Ascending aorta (tissue), 2 donors: Measurements from ENCODE around the gene NUP107. TPM values are rescaled to one million over a fixed set of nuclear protein-coding genes. Genes with fewer than 3 reads are reported as not detected.

ENCODE experiments used
- DNase-seq, 2 donors: peaks; one replicate each; pipeline ENCODE4 v3.0.0-alpha.2; 2019; ENCODE audit warnings: low spot score in 2 of 2
- H3K27ac ChIP-seq, 2 donors: fragments of 200-600 bp; sonication (generic); one replicate each; pipeline ENCODE4 v1.5.1; 2016 to 2017; ENCODE audit warnings: mild to moderate bottlenecking in 1 of 2
- H3K27me3 ChIP-seq: fragments of 200-600 bp; sonication (generic); one replicate; pipeline ENCODE4 v1.5.1; 2017
- H3K36me3 ChIP-seq, 2 donors: fragments of 200-600 bp; sonication (generic); one replicate each; pipeline ENCODE4 v1.5.1; 2016
- H3K4me1 ChIP-seq, 2 donors: fragments of 200-600 bp; sonication (generic); one replicate each; pipeline ENCODE4 v1.5.1; 2016 to 2017; ENCODE audit warnings: mild to moderate bottlenecking in 1 of 2
- H3K4me3 ChIP-seq, 2 donors: fragments of 200-600 bp; sonication (generic); one replicate each; pipeline ENCODE4 v1.5.1; 2016 to 2017; ENCODE audit warnings: mild to moderate bottlenecking in 1 of 2
- H3K9me3 ChIP-seq, 2 donors: fragments of 200-600 bp; sonication (generic); one replicate each; pipeline ENCODE4 v1.5.1; 2016
- intact Hi-C: fragments of 100-400 bp; cut with DNase I; formaldehyde crosslinking; loops from one replicate; pipeline ENCODE4 v1.15.1; 2023
- total RNA-seq: library from RNA; depleted of rRNA; stranded (reverse); fragments of >200 nt; gene quantifications from one replicate; pipeline ENCODE4 v1.1.0, GENCODE V29; 2016
- TF ChIP-seq, protein P1 (sequence below), 3 experiments: fragments of 200-600 bp in 2 of 3; fragments of 450-650 bp in 1 of 3; sonication (generic) in 2 of 3; IDR thresholded peaks; one replicate each; pipeline ENCODE4 v1.5.1; 2016 to 2019; ENCODE audit warnings: antibody characterized with exemption in 3 of 3, mild to moderate bottlenecking in 1 of 3, moderate library complexity in 1 of 3

NUP107 gene
- total RNA-seq, 1 donor from 2014 or later: 4.7 TPM

DNA sequence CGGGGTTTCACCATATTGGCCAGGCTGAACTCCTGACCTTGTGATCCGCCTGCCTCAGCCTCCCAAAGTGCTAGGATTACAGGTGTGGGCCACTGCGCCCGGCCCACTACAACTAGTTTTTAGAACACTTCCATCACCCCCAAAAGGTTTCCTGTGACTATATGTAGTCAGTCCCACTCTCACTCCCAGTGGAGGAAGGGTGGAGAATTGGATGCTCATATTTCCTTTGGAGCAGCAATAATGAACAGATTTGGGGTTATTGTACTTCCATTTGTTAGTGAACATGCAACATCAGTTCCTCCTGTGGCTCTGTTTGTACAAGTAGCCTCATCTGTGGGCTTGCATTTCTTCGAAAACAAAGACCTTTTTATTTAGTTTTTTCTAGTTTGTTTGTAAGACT lies 40.3 kb upstream of the NUP107 start:
- H3K36me3 ChIP-seq: peaks cover 0 to 12% of the 10 kb centered on the region in 2 donors
- intact Hi-C loops: no loop called here
- DNase-seq: no peak
- no peaks in the 10 kb centered on the region for H3K9me3 ChIP-seq
- no peak overlapping the region for H3K27ac ChIP-seq
- H3K4me3 ChIP-seq: no peak overlapping the region
- H3K27me3 ChIP-seq: no peaks in the 10 kb centered on the region
- no peaks in the 10 kb centered on the region for H3K4me1 ChIP-seq
- TF ChIP-seq, protein P1, sequence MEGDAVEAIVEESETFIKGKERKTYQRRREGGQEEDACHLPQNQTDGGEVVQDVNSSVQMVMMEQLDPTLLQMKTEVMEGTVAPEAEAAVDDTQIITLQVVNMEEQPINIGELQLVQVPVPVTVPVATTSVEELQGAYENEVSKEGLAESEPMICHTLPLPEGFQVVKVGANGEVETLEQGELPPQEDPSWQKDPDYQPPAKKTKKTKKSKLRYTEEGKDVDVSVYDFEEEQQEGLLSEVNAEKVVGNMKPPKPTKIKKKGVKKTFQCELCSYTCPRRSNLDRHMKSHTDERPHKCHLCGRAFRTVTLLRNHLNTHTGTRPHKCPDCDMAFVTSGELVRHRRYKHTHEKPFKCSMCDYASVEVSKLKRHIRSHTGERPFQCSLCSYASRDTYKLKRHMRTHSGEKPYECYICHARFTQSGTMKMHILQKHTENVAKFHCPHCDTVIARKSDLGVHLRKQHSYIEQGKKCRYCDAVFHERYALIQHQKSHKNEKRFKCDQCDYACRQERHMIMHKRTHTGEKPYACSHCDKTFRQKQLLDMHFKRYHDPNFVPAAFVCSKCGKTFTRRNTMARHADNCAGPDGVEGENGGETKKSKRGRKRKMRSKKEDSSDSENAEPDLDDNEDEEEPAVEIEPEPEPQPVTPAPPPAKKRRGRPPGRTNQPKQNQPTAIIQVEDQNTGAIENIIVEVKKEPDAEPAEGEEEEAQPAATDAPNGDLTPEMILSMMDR (IDR thresholded peaks at IDR 0.05): no peak

DNA sequence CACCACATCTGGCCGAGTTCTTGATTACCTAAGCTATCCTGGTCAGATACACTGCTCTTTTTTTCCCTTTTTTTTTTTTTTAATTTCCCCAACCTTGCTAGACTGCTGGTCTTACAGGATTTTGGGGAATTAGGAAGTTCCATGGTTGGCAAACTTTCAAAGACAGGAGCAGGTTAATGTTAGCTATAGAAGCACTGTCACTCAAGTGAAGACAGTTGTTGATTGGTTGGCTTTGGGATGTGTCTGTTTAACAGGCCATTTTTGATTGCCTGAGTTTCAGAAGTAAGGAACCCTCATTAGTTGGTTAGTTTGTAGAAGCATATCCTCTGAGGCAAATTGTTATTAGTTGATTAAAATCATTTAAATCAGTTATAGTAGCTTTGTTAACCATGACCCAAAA lies 39.3 kb upstream of the NUP107 start:
- TF ChIP-seq, protein P1 (IDR thresholded peaks at IDR 0.05): no peak
- Histone ChIP-seq H3K9me3 (no peaks in the 10 kb centered on the region), H3K4me1 (no peaks in the 10 kb centered on the region), H3K36me3 (peaks cover 10 to 22% of the 10 kb centered on the region in 2 donors), H3K4me3 (no peak overlapping the region), H3K27me3 (no peaks in the 10 kb centered on the region), H3K27ac (no peak overlapping the region)
- intact Hi-C loops: no loop called here
- no peak for DNase-seq

DNA sequence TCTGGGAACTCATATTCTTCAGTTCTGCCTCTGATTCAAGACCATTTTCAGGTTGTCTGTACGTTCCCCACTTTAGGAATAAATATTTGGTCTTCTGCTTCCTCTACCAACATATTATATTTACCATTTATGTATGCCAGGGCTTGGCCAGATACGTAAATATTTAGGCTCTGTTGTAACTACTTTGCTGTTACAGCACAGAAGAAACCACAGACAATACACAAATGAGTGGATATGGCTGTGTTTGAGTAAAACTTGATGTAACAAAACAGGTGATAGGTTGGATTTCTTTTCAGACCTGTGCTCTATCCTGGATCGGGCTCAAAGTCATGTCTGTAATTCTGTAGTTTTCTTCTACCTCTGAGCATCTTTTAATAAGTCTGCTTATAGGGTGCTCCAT lies 38.6 kb upstream of the NUP107 start:
- intact Hi-C loops: no loop called here
- DNase-seq: no peak
- H3K27ac ChIP-seq: no peak overlapping the region
- H3K9me3 ChIP-seq: no peaks in the 10 kb centered on the region
- no peak overlapping the region for H3K4me3 ChIP-seq
- TF ChIP-seq, protein P1 (IDR thresholded peaks at IDR 0.05): no peak
- no peaks in the 10 kb centered on the region for H3K27me3 ChIP-seq
- no peaks in the 10 kb centered on the region for H3K4me1 ChIP-seq
- peaks cover 15 to 29% of the 10 kb centered on the region in 2 donors for H3K36me3 ChIP-seq

DNA sequence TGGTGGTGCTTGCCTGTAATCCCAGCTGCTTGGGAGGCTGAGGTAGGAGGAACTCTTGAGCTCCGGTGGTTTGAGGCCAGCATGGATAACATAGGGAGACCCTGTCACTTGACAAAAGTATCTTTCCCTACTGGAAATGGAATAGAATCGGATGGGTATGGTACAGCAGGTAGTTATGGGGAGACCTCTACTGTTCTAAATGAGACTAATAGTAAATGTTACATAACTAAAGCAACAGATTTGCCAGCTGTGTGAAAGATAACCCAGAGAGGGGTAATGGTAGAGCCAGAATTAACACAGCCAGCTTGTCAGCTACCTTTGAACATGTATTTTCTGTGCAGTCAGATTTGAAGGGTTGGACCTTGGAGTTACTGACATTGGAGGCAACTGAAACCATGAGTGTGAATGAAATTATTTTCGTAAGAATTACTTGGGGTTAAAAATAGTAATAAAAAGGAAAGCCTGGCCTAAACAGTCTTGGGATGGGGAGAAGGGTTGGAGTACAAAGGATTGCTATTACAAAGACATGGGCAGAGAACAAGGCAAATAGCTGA lies 21.7 kb upstream of the NUP107 start:
- H3K4me1 ChIP-seq: no peaks in the 10 kb centered on the region
- intact Hi-C loops: loop anchor here (2.0 kb wide), 1 partner anchor 306 kb away; no protein-coding TSS in a partner anchor

DNA sequence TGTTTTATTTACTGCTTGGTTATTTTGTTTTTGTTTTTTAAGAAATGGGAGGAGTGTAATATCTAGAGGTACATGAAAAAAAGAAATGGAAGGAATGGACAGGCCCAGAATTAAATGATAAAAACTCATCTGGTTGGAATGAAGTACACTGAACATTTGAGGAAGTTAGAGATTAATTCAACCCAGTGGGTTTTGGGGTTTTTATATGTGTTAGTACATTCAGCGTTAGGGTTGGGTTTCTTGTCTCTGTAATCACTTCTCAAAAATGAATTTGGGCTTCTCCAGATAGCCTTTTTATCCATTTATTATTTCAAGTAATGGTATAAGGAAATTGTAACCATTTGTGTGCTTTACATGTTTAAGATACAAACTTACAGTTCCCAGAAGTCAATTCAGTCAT lies 19.5 kb upstream of the NUP107 start:
- TF ChIP-seq, protein P1 (IDR thresholded peaks at IDR 0.05): no peak
- H3K9me3 ChIP-seq: no peaks in the 10 kb centered on the region
- H3K27ac ChIP-seq: no peak overlapping the region
- DNase-seq: no peak
- H3K36me3 ChIP-seq: peaks cover 0 to 5% of the 10 kb centered on the region in 2 donors
- no peak overlapping the region for H3K4me3 ChIP-seq
- H3K4me1 ChIP-seq: no peaks in the 10 kb centered on the region
- intact Hi-C loops: no loop called here
- no peaks in the 10 kb centered on the region for H3K27me3 ChIP-seq

More for the DNA sequence above, 21.7 kb upstream of the NUP107 start:
- Histone ChIP-seq H3K27me3 (no peaks in the 10 kb centered on the region), H3K9me3 (no peaks in the 10 kb centered on the region), H3K4me3 (no peak overlapping the region), H3K36me3 (peaks cover 10 to 11% of the 10 kb centered on the region in 2 donors), H3K27ac (no peak overlapping the region)
- TF ChIP-seq, protein P1 (IDR thresholded peaks at IDR 0.05): peak in 1 of 3 experiments; percentile 32
- DNase-seq: no peak

DNA sequence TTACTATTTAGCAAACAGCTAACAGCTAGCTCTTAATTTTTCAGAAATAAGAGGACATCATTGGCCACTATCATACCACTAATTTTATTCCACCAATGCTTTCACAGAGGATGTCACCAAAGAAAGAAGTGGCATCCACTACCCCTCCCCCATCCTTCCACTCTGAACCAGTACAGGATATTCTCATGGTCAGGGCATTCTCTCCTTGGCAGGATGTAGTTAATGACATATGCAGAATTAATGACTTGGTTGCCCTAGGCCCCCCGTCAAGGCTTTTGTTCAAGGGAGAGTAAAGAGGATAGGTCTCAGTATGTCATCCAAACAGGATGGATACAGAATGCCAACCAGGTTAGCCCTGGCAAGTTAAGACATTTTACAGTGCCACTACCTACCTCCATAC lies 18.9 kb upstream of the NUP107 start:
- H3K4me3 ChIP-seq: no peak overlapping the region
- no peaks in the 10 kb centered on the region for H3K9me3 ChIP-seq
- DNase-seq: no peak
- no peaks in the 10 kb centered on the region for H3K4me1 ChIP-seq
- TF ChIP-seq, protein P1 (IDR thresholded peaks at IDR 0.05): no peak
- intact Hi-C loops: no loop called here
- H3K27me3 ChIP-seq: no peaks in the 10 kb centered on the region
- H3K36me3 ChIP-seq: peaks cover 0 to 2% of the 10 kb centered on the region in 2 donors
- no peak overlapping the region for H3K27ac ChIP-seq
